HG02763 (cell line): ENCODE results near the gene NEK5.
"Not testable (repeated sequence)": the region's sequence is repeated elsewhere in the genome, so short reads cannot be mapped to it uniquely, and the experiment has no call there.

Source experiments
- ATAC-seq: cut with Tn5 transposase; IDR thresholded peaks from one replicate; pipeline ENCODE4 v1.9.1; 2021; ENCODE audit warnings: mild to moderate bottlenecking, moderate library complexity; ENCODE audit not compliant: unreplicated experiment

The NEK5 gene

GRCh38 chr13:52079891-52080290 lies 49.0 kb downstream of the NEK5 start:
- ATAC-seq, result not testable (repeated sequence)

GRCh38 chr13:52070929-52071523 lies 57.8 kb downstream of the NEK5 start:
- ATAC-seq, result no peak

GRCh38 chr13:52067237-52067636 lies 61.6 kb downstream of the NEK5 start:
- ATAC-seq, result no peak

GRCh38 chr13:52061587-52061986 lies 67.3 kb downstream of the NEK5 start:
- ATAC-seq, result no peak

GRCh38 chr13:52061064-52061463 lies 67.8 kb downstream of the NEK5 start:
- ATAC-seq, result not testable (repeated sequence)

- no peak for ATAC-seq
Observed at GRCh38 chr13:52053460-52053859, 75.4 kb downstream of the NEK5 start.

- ATAC-seq, result no peak
Observed at GRCh38 chr13:52051400-52051799, 77.5 kb downstream of the NEK5 start.

GRCh38 chr13:52048516-52048915 lies 80.4 kb downstream of the NEK5 start:
- no peak for ATAC-seq

GRCh38 chr13:52047463-52047862 lies 81.4 kb downstream of the NEK5 start:
- ATAC-seq, result no peak

- ATAC-seq, result no peak
Observed at GRCh38 chr13:52043675-52044074, 85.2 kb downstream of the NEK5 start.

- ATAC-seq, result no peak
Observed at GRCh38 chr13:52036037-52036436, 92.8 kb downstream of the NEK5 start.

- no peak for ATAC-seq
Observed at GRCh38 chr13:52034616-52035226, 94.2 kb downstream of the NEK5 start.

GRCh38 chr13:52033039-52033438 lies 95.8 kb downstream of the NEK5 start:
- no peak for ATAC-seq

- ATAC-seq, result not testable (repeated sequence)
Observed at GRCh38 chr13:52030401-52030800, 98.5 kb downstream of the NEK5 start.

GRCh38 chr13:52029569-52029968 lies 99.3 kb downstream of the NEK5 start:
- ATAC-seq, result no peak

GRCh38 chr13:52027832-52028231 lies 101.0 kb downstream of the NEK5 start:
- no peak for ATAC-seq

GRCh38 chr13:52026246-52026626 lies 102.6 kb downstream of the NEK5 start:
- no peak for ATAC-seq

- no peak for ATAC-seq
Observed at GRCh38 chr13:52025475-52026245, 103.2 kb downstream of the NEK5 start.

- ATAC-seq, result no peak
Observed at GRCh38 chr13:52024481-52024880, 104.4 kb downstream of the NEK5 start, which contains the start of gene UTP14C. Gene UTP14C, plus strand, starts transcription at chr13:52024691. Its CDS starts 4,114 bp downstream, at chr13:52028805.

- no peak for ATAC-seq
Observed at GRCh38 chr13:52022356-52022755, 106.5 kb downstream of the NEK5 start.

GRCh38 chr13:52020191-52020590 lies 108.7 kb downstream of the NEK5 start:
- no peak for ATAC-seq

GRCh38 chr13:52016296-52016695 lies 112.6 kb downstream of the NEK5 start:
- ATAC-seq, result no peak
